ENCODE results near the gene HIPK1.

Gene HIPK1

DNA sequence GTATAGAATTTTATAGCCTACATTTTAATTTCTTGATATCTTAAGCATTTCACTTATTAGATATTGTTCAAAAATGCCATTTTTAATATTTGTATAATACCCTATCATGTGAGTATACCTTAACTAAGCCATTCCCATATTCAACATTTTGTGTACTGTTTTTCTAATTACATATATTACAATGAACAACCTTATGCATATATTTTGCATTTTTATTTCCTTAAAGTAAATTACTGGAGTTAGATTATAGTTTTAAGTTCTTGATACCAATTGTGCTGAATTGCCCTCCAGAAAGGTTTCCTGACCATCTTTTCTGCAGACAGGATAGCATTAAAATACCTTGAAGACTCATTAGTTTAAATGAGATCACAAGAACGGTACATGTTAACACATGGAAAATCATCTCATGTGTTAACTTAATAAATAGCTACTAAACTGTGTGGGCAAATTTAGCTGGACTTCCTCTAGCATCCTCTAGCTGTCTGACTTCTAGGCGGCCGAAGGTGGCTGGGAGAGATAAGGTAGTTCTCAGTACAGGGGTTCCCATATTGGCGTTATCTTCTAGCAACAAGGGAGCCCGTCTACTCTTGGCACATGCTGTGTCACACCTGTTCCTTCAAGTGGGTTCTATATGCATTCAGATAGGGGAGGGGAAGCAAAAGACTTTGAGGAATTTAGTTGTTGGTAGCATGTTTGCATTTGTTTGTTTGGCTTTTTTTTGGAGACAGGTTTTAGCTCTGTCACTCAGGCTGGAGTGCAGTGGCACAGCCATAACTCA is 15.0 kb upstream of the HIPK1 start:
- DNase-seq = peak; percentile 55

DNA sequence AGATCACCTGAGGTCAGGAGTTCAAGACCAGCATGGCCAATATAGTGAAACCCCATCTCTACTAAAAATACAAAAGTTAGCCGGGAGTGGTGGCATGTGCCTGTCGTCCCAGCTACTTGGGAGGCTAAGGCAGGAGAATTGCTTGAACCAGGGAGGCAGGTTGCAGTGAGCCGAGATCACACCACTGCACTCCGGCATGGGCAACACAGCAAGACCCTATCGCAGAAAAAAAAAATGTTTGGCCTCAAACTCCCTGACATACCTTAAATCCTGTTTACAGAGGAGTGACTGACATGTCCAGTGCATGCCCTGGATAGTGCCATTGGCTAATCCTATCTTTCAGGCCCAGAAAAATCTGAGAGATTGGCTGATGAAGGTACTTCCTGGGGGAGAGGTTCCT is 12.2 kb upstream of the HIPK1 start:
- no peak for DNase-seq

- no peak for DNase-seq
These were observed 11.6 kb upstream of the HIPK1 start for GRCh38 chr1:113917400-113918082.

DNA sequence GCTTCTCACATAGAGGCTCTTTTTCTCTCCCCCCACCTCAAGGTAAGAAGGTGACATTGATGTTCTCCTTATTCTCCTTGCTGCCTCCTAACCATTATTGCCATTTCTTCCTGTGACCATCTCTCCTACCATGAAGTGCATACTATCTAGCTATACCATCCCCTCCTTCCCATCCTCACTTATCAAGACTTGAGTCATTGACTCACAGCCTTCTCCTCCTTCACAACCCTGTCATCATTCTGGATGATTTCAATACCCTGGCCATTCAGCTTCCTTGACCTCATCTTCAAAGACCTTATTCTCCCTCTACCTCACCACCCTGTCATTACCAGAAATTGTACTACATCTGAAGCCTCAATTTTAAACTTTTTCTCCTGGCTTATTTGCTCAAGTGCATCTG is 10.9 kb upstream of the HIPK1 start:
- DNase-seq = no peak

- DNase-seq = no peak
These were observed 6.2 kb upstream of the HIPK1 start for GRCh38 chr1:113922957-113923356.

DNA sequence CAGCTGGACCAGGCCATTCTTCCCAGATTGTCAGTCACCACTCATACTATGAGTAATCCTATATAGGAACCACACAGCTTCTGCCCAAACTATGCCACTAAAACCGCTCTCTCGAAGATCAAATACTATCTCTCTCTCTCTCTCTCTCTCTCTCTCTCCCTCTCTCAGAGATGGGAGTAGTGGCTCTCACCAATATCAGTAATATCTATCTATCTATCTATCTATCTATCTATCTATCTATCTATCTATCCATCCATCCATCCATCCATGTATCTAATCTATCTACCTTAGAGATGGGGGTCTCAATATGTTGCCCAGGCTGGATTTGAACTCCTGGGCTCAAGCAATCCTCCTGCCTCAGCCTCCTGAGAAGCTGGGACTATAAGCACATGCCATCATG is 4.7 kb upstream of the HIPK1 start:
- DNase-seq = no peak

DNA sequence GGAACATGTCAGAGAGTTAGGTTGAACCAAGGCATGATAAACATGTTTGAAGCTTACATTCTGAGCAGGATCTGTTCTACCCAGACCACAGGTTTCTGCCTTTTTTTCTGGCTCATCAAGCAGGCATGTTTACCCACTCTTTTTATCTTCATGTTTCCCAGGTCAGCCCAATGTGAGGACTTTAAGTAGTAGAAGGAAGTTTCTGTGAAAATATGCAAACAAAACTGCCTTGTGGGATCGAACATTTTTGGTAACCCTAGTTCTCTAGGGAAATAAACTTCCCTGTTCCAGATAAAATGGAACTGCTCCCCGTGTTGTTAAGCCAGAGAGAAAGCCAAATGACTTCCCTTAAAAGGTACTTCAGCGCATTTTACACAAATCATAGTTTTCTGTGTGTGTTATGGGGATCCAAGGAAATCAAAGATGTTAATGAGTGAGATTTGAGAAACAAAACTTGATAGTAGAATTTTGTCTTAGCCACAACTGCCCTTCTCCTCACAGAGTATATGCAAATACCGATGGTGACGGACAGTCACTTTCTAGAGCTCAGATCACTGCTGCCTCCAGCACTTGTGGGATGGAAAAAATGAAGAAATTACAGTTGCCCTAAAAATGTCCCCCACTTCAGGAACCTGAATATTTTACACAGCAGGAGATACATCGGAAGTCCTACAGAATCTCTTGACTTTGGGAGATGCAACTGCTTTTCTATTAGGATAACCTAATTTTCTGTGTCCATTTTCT is 765 bp upstream of the HIPK1 start:
- DNase-seq = peak; percentile 53

- DNase-seq = peak; percentile 33
These were observed 800 bp downstream of the HIPK1 start for GRCh38 chr1:113929750-113930498.

GRCh38 chr1:113930499-113931161 is 1.5 kb downstream of the HIPK1 start:
- DNase-seq = peak; percentile 24

DNA sequence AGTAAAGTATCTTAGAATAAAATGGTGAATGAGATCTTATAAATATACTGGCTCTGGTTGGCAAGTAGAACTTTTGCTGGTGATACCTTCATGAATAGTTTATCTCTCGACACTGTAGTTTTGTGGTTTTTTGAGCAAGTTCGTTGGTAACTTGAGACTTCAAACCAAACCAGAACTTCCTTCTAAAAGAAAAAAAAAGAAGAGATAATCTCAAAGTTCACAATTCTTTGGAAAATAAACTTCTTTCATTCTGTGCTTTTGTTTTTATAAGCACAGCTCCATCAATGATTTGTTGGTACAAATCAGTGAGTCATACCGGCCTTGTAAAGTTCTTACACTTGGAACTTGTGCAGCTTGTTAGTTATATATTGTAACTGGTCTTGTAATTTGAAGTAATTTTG is 2.3 kb downstream of the HIPK1 start:
- DNase-seq = no peak

DNA sequence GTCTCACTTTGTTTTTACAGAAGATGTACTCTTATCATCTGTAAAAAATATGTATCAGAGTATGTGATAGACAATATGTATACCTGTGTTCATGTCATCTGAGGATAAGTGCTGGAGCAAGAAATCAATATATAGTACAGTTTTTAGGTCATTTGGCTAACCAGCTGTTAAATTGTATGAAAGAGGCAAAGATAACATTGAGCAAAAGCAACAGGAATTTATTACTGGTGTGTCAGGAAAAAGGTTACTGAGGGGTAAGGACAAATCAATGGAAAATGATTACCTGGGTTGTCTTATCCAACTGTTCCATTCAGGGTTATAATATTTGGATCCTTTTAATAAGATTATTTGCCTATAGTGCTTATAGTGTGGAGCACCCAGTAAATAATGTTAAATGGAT is 4.9 kb downstream of the HIPK1 start:
- no peak for DNase-seq

GRCh38 chr1:113934511-113935055 is 5.5 kb downstream of the HIPK1 start:
- DNase-seq = no peak

- DNase-seq = no peak
These were observed 6.1 kb downstream of the HIPK1 start for GRCh38 chr1:113935176-113935575.

GRCh38 chr1:113935970-113936369 is 6.8 kb downstream of the HIPK1 start:
- no peak for DNase-seq

DNA sequence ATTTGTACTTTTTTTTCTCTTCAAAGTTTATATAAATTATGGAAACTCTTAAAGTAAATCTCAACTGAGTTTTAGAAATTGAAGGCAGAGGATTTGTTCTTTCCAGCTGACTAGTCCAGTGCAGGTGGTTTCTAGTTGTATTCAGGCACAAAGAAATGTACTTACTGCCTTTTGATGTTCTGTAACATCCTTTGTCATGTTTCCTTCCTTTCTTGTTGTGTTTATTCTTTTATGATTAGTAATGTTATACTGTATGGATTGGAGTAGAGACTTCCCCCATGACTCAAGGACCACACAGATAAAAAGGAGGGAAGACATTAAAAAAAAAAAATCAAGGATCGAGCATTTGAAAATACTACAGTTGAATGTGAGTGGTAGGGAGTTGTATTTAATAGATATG is 8.0 kb downstream of the HIPK1 start:
- no peak for DNase-seq

DNA sequence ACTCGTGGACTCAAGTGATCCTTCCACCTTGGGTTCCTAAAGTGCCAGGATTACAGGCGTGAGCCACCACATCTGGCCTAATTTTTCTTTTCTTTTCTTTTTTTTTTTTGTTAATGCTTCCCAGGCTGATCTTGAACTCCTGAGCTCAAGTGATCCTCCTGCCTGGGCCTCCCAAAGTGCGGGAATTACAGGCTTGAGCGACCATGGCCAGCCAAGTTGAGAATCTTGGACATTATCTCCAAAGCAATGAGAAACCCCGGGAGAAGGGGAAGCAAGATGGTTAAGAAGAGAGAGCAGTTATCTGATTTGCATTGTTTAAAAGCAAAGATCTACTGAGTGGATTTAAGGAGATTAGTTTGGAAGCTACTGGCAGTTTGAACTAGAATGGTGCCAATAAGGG is 9.1 kb downstream of the HIPK1 start:
- DNase-seq = no peak

GRCh38 chr1:113940365-113941244 is 11.5 kb downstream of the HIPK1 start:
- no peak for DNase-seq

DNA sequence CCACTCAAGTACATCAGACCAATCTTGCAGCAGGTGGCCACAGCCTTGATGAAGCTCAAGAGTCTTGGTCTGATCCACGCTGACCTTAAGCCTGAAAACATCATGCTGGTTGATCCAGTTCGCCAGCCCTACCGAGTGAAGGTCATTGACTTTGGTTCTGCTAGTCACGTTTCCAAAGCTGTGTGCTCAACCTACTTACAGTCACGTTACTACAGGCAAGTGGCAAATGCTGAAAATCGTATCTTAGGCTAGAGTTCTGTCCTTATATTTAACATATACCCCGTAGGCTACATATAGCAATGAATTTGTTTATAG is 12.1 kb downstream of the HIPK1 start:
- DNase-seq = no peak

DNA sequence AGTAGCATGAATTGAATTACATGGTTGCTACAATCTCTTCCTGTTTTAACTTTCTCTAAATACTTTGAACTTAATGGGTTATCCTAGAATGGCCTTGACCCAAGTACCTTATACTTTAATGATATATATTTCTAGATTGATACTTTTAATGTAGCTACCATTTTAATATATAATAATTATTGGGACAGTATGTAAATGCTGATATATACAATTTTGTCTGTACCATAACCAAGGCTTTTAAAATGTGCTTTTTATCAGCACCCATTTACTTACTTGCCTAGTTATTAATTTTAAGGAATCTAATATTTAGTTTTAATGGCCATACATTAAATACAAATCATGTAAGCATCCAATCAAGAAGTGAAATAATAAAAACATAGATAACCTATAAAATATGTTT is 13.4 kb downstream of the HIPK1 start:
- no peak for DNase-seq

- DNase-seq = no peak
These were observed 14.1 kb downstream of the HIPK1 start for GRCh38 chr1:113943028-113943811.

GRCh38 chr1:113945329-113945728 is 16.2 kb downstream of the HIPK1 start:
- no peak for DNase-seq

Measured in NCI-H2171 treated with DMSO at 0.1 percent for 48 hours (cell line).